Epidermal melanocyte (primary cell): ENCODE results near the gene SNX12.
"Not testable (repeated sequence)": the region's sequence is repeated elsewhere in the genome, so short reads cannot be mapped to it uniquely, and the experiment has no call there.

Source experiments
- DNase-seq: peaks from one replicate; pipeline ENCODE4 v3.0.0; 2011; ENCODE audit warnings: low spot score; ENCODE audit not compliant: insufficient read length

Gene SNX12

DNA sequence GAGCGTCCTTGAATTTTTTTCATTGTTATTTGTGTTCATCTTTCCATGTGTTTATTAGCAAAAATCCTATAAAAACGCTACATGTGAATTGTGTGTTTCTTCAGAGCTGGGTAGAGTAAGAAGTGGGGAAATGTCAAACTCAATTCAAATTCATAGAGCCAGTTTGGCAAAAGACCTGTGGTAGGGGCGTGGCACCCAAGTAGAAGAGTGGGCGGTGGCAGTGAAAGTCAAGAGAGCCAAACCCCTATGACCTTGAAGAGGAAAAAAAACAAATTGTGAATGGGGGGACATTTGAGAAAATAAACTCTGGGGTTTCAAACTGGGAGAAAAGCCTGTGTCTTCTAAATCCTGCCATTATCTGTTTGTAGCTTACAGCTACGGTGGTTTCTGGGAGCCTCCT, 23.1 kb upstream of the SNX12 start:
- no peak for DNase-seq

DNA sequence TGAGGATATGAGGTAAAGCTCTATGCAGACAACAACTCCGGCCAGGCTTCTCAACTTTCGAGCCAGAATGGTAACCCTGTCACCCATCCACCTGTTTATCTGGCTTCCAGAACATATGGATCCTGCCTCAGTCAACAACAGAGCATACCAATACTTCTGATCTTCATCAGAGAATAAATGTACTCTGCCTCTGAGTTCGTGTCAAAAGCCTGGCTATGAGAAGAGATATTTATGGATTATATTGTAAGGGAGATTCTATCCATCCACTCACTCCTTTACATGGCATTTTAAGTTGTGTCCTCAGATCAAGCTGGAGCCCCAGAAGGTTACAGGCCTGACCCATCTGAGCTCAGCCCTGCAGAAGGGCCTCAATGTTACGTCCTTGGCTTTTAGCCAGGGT, 17.8 kb upstream of the SNX12 start:
- no peak for DNase-seq

DNA sequence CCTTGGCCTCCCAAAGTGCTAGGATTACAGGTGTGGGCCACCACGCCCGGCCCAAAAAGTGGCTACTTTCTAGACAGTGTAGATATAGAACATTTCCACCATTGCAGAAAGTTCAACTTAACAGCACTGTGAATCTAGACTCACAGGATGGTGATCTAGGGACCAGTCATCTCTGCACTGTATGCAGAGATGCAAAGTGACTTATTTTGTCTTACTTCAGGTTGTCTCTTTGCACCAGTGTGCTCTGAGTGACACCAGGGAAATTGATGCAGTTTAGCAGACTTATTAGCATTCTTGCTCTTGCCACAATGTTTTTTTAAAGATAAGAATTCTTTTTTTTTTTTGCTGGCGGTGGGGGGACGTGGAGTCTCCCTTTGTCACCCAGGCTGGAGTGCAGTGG, 14.7 kb upstream of the SNX12 start:
- no peak for DNase-seq

DNA sequence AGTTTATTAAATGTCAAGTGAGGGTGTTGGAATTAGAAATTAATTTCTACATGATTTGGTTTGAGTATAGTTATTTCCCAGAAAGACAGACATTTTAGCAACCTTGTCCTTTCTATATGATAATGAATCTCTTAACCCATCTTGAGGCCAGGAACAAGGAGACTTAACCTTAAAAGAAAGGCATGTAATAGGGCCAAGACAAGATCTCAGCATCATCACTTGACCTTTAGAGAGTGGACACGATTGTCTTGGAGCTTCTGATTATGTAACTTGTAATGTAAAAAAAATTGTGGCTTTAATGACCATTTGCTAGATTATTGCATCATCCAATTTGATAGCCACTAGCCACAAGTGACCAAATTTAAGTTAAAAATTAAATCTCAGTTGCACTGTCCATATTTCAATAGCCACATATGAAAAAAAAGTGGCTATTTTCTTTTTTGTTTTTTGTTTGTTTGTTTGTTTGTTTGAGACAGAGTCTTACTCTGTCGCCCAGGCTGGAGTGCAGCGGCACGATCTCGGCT, 14.1 kb upstream of the SNX12 start:
- DNase-seq = no peak

DNA sequence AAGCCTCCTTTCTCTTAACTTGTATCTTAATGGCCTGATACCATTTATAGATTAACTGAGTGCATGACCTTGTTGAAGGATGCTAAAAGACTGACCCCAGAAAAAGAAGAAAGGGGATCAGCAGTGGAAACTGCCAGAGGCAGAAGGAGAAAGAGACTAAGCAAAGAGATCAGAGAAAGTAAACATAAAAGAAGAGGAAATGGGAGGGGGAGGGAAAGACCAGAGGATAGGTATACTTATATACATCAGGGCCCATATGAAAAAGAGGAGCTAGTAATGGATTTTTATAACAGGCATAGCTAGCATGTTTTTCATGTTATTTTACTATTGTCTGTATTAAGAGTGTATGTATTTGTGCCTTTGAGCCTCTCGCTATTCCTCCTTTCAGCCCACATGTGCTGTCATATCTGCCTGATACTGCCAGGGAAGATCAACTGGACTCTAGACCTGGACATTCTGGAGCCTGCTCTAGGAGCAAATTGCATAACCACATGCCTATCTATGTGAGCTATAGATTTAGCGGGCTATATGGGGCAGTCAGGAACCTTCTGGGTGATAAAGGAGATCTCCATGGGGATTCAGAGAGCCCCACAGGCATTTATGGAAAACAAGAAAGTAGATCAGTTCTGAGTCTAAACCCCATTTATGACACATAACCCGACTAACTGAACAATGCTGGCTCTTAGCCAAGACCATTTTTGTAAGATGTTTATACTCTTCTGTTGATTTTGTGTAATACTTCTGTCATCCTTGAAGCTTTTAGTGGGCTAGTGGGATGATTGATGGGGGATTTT, 13.4 kb upstream of the SNX12 start:
- DNase-seq = no peak

DNA sequence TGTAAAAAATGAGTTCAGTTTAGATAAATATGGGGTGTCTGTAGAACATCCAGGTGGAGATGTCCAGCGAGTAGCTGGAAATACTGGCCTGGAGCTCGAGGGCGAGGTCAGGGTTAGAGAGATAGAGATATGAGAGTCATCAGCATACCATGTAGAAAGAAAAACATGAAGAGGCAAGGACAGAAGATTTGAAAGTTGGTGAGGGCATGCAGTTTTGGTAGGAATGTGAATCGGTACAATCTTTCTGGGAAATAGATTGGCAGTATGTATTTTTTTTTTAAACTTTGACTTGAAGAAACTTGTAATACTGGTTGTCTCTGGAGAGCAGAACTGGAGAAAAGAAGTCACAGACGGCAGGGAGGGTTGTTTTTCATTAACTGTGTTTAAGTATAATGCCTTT, 2.4 kb upstream of the SNX12 start:
- no peak for DNase-seq

DNA sequence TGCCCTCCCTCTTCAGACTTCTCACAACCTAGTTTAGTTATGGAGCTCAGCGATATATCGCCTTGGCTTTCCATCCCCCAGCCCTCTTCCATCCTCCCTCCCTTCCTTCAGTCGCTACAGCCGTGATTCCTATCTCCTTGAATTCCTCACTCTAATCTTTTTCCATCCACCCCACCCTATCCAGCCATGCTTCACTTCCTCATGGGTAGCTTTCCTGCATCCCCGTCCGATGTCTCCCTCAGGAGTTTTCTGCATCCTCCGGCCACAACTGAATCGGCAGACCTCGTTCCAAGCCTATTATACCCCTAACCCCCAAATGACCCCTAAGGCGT, 456 bp downstream of the SNX12 start:
- DNase-seq = no peak

DNA sequence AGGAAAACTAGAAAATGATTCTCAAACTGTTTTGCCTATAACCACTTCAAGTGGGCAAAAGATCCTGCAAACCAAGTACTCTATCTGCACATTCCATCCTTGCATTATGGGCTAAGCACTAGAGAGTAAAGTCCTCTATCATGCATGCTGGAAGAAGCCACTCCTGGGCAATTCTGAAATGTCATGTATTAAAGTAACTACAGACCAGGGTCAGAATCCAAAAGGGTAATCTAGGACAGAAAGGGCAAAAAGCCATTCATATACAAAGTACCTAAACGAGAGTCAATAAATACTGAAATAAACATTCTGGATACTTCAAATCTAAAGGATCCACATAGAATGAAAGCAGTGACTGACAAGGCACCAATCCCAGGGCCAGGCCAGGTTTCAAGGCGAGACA, 1.0 kb downstream of the SNX12 start:
- DNase-seq = no peak

DNA sequence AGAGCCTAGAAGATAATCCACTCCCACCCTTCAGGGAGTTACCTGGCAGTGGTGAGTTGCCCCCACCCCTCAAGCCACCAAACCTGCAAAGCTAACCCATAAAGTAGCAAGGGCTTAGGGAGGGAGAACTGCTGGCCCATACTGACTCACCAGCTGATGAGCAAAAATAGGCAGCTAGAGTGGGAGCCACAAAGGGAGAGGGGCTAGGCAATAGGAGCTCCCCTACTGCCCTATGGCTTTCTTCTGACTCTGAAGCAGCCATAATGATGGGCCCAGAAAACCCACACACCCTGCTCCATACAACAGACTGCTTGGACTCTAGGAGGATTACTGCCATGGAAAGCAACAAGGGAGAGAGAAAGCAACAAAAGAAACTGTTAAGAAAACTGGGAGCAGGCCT, 8.0 kb downstream of the SNX12 start:
- no peak for DNase-seq

DNA sequence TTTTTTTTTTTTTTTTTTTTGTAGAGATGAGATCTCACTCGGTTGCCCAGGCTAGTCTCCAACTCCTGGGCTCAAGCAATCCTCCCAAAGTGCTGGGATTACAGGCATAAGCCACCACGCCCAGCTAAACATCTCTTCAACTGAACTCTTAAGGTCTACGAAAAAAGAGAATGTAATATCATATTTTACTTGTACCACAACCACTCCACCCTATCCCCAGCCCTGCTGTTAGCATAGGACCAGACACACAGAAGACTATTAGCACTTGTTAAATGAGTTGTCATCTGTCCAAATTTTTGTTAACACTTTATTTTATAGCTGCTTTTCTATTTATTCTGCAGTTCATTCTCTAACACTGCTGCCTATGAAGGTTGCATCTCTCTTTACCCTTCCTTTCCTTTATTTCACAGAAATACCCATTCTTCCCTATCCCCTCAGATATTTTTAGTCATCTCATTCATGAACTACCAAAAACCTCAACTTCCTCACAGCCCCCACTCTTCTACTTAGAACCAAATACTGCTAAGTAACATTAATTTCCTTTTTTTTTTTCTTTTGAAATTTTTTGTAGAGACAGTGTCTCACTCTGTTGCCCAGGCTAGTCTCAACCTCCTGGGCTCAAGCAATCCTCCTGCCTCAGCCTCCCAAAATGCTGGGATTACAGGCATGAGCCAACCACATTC, 10.1 kb downstream of the SNX12 start:
- no peak for DNase-seq

DNA sequence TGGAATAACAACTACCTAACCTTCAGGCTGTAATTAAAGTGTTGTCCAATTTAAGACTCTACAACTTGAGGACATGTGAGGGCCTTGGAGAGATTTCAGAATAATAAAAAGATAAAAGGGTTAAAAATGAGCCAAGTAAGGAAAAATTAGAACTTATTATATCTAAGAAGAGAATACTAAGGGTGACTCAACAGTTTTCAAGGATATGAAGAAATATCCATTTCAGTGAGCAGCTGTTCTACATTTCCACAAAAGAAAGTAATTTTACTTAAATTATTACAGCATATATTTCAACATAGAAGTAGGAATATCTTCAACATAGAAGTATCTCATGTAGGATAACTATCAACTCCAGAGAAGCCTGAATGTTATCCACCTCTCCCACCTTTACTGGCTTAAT, 11.3 kb downstream of the SNX12 start:
- DNase-seq = no peak

DNA sequence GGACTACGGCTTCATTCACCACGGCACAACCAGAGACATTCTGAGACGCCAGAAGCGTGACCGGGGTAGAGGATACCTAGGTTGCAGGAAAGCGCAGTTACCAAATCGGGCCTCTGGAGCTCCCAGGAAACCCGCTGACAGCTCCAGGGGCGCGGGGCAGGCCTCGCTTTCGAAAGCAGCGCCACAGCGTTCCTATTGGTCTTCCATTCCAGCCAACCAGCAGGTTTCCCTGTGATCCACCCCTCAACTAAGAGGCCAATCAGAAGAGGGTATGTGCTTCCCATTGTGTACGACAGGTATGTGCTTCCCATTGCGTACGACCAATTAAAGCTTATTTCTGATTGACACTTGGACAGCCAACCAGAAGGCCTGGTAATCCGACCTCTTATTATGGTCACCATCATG, 14.9 kb downstream of the SNX12 start:
- DNase-seq = no peak

DNA sequence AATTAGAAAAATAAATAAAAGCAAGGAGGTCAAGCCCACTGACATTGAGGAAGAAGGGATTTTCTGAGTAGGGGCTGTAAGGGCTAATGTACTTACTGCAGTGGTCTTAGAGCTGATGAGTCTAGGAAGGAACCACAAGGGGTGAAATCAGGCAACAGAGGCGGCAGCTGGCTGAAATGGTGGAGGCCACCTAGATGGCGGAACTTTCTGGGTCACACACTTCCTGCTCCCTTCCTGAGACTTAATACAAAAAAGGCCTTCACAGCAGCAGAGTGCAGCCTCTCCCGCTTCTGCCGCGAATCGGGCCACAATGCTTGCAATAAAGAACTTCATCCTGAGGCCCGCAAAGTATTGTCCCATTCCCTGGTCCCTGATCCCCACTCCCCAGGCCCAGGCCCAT, 15.4 kb downstream of the SNX12 start:
- DNase-seq = no peak

DNA sequence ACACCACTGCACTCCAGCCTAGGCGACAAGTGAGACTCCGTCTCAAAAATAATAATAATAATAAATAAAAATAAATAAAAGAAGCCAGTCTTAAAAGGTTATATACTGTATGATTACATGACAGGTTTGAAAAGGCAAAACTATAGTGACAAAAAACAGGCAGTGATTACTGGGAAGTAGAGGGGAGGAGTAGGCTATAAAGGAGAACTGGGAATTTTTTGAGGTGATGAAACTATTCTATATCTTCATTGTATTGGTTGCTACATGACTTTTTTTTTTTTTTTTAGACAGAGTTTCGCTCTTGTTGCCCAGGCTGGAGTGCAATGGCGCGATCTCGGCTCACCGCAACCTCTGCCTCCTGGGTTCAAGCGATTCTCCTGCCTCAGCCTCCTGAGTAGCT, 20.2 kb downstream of the SNX12 start:
- DNase-seq = not testable (repeated sequence)

DNA sequence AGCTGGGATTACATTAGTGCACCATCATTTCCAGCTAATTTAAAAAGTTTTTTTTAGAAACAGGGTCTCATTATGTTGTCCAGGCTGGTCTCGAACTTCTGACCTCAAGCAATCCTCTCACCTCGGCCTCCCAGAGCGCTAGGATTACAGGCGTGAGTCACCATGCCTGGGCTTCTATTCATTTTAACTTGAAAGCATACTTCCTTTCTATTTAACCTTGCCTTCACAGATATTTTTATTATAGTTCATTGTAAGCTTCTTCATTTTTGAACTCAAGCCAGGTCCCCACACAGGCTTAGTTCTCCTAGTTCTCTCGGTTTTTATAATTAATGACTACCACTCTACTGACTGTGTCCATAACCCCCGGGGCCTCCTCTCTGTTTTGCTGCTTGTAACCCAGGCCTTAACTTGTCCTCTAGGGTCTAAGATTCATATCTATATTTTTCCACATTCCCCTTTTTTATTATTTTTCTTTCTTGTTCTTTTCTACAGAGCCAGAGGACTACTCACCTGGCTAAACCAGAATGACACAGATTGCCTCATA, 50.7 kb downstream of the SNX12 start:
- no peak for DNase-seq
